H9 (cell line): ENCODE results near the gene VTA1. TPM values are rescaled to one million over a fixed set of nuclear protein-coding genes. Genes with fewer than 3 reads are reported as not detected.

ENCODE experiments used
- DNase-seq: peaks from one replicate; pipeline ENCODE4 v3.0.0-alpha.2; 2017
- H2AFZ ChIP-seq: one replicate; pipeline ENCODE4 v1.6.1; 2013; ENCODE audit warnings: mild to moderate bottlenecking, low read length, control low read depth, moderate library complexity
- H2AK5ac ChIP-seq: 2 replicates; pipeline ENCODE4 v1.6.1; 2013; ENCODE audit warnings: low read length, control low read depth, mixed read lengths; ENCODE audit not compliant: insufficient read length
- H2BK120ac ChIP-seq: one replicate; pipeline ENCODE4 v1.6.1; 2013; ENCODE audit warnings: low read depth, mild to moderate bottlenecking, low read length, control low read depth, inconsistent platforms; ENCODE audit not compliant: poor library complexity, severe bottlenecking
- H2BK12ac ChIP-seq: 2 replicates; pipeline ENCODE4 v1.6.1; 2013; ENCODE audit warnings: low read length, control low read depth, mixed read lengths, low read depth; ENCODE audit not compliant: insufficient read length
- H2BK15ac ChIP-seq: 2 replicates; pipeline ENCODE4 v1.6.1; 2013; ENCODE audit warnings: low read depth, low read length, control low read depth
- H2BK20ac ChIP-seq: one replicate; pipeline ENCODE4 v1.6.1; 2013; ENCODE audit warnings: low read depth, mild to moderate bottlenecking, low read length, control low read depth, inconsistent platforms; ENCODE audit not compliant: poor library complexity, severe bottlenecking
- H2BK5ac ChIP-seq: 2 replicates; pipeline ENCODE4 v1.6.1; 2013; ENCODE audit warnings: low read length, control low read depth, mixed read lengths; ENCODE audit not compliant: insufficient read length
- H3K14ac ChIP-seq: 2 replicates; pipeline ENCODE4 v1.6.1; 2013; ENCODE audit warnings: low read length, control low read depth; ENCODE audit not compliant: insufficient read depth
- H3K18ac ChIP-seq: 2 replicates; pipeline ENCODE4 v1.6.1; 2013; ENCODE audit warnings: low read depth, mild to moderate bottlenecking, mixed read lengths, low read length, control low read depth; ENCODE audit not compliant: insufficient read length
- H3K23ac ChIP-seq: 2 replicates; pipeline ENCODE4 v1.6.1; 2013; ENCODE audit warnings: low read length, control low read depth, mixed read lengths, low read depth; ENCODE audit not compliant: insufficient read length
- H3K23me2 ChIP-seq: 2 replicates; pipeline ENCODE4 v1.6.1; 2013; ENCODE audit warnings: low read depth, mild to moderate bottlenecking, mixed read lengths, low read length, control low read depth; ENCODE audit not compliant: insufficient read length, poor library complexity, severe bottlenecking
- H3K27ac ChIP-seq: 2 replicates; pipeline ENCODE4 v1.5.1; 2013; ENCODE audit warnings: low read length, control low read depth, mixed read lengths, low read depth; ENCODE audit not compliant: insufficient read length
- H3K27me3 ChIP-seq: 2 replicates; pipeline ENCODE4 v1.6.1; 2013; ENCODE audit warnings: low read length, control low read depth, inconsistent platforms; ENCODE audit not compliant: insufficient read depth
- H3K4ac ChIP-seq: 2 replicates; pipeline ENCODE4 v1.6.1; 2013; ENCODE audit warnings: low read depth, mild to moderate bottlenecking, control low read depth, inconsistent platforms, low read length, moderate library complexity
- H3K4me1 ChIP-seq: 2 replicates; pipeline ENCODE4 v1.6.1; 2013; ENCODE audit warnings: low read length, control low read depth, inconsistent platforms; ENCODE audit not compliant: insufficient read depth
- H3K4me2 ChIP-seq: 2 replicates; pipeline ENCODE4 v1.6.1; 2013; ENCODE audit warnings: low read length, control low read depth, mixed read lengths; ENCODE audit not compliant: insufficient read length, insufficient read depth
- H3K56ac ChIP-seq: 2 replicates; pipeline ENCODE4 v1.6.1; 2013; ENCODE audit warnings: low read depth, mild to moderate bottlenecking, mixed read lengths, low read length, control low read depth; ENCODE audit not compliant: insufficient read length
- H3K79me1 ChIP-seq: 2 replicates; pipeline ENCODE4 v1.6.1; 2013; ENCODE audit warnings: low read depth, mild to moderate bottlenecking, moderate library complexity, low read length, control low read depth, inconsistent platforms; ENCODE audit not compliant: insufficient read depth, poor library complexity, severe bottlenecking
- H3K79me2 ChIP-seq: 2 replicates; pipeline ENCODE4 v1.6.1; 2013; ENCODE audit warnings: low read length, control low read depth, inconsistent platforms; ENCODE audit not compliant: insufficient read depth
- H3K9ac ChIP-seq: 2 replicates; pipeline ENCODE4 v1.6.1; 2013; ENCODE audit warnings: low read length, control low read depth, mixed read lengths; ENCODE audit not compliant: insufficient read length; ENCODE audit errors: extremely low read depth
- H3K9me3 ChIP-seq: one replicate; pipeline ENCODE4 v1.6.1; 2013; ENCODE audit warnings: low read depth, low read length, inconsistent platforms; ENCODE audit not compliant: control insufficient read depth
- H3T11ph ChIP-seq: one replicate; pipeline ENCODE4 v1.6.1; 2013; ENCODE audit warnings: mild to moderate bottlenecking, low read length, control low read depth, inconsistent platforms
- H4K20me1 ChIP-seq: one replicate; pipeline ENCODE4 v1.6.1; 2013; ENCODE audit not compliant: control insufficient read depth, insufficient read length, insufficient read depth
- H4K5ac ChIP-seq: 2 replicates; pipeline ENCODE4 v1.6.1; 2013; ENCODE audit warnings: low read depth, mild to moderate bottlenecking, mixed read lengths, low read length, control low read depth; ENCODE audit not compliant: insufficient read length
- H4K8ac ChIP-seq: replicated peaks from 2 replicates; pipeline ENCODE4 v1.6.1; 2013; ENCODE audit warnings: low read length, control low read depth, mixed read lengths, low read depth; ENCODE audit not compliant: insufficient read length
- H4K91ac ChIP-seq: 2 replicates; pipeline ENCODE4 v1.6.1; 2013; ENCODE audit warnings: low read depth, mild to moderate bottlenecking, moderate library complexity, mixed read lengths, low read length, control low read depth; ENCODE audit not compliant: insufficient read length
- H3K27ac Mint-ChIP-seq, 3 experiments: 2 replicates in 2 of 3; 3 replicates in 1 of 3; pipeline ENCODE4 v1.8.0; 2020 to 2021; ENCODE audit warnings: mixed read lengths in 3 of 3, mild to moderate bottlenecking in 1 of 3, moderate library complexity in 1 of 3
- H3K27me3 Mint-ChIP-seq: 2 replicates; pipeline ENCODE4 v1.8.0; 2021; ENCODE audit warnings: low read depth, mild to moderate bottlenecking, moderate library complexity, mixed read lengths
- H3K36me3 Mint-ChIP-seq, 3 experiments: 2 replicates in 2 of 3; 3 replicates in 1 of 3; pipeline ENCODE4 v1.8.0; 2020 to 2021; ENCODE audit warnings: low read depth in 3 of 3, mixed read lengths in 3 of 3; ENCODE audit not compliant: insufficient read depth in 1 of 3
- H3K4me1 Mint-ChIP-seq, 2 experiments: 2 replicates each; pipeline ENCODE4 v1.8.0; 2020; ENCODE audit warnings: mixed read lengths in 2 of 2
- H3K4me3 Mint-ChIP-seq, 2 experiments: 2 replicates in 1 of 2; 3 replicates in 1 of 2; pipeline ENCODE4 v1.8.0; 2020 to 2021; ENCODE audit warnings: mild to moderate bottlenecking in 2 of 2, mixed read lengths in 2 of 2, moderate library complexity in 1 of 2
- H3K9me3 Mint-ChIP-seq, 2 experiments: 2 replicates in 1 of 2; 3 replicates in 1 of 2; pipeline ENCODE4 v1.8.0; 2020; ENCODE audit warnings: mild to moderate bottlenecking in 2 of 2, mixed read lengths in 2 of 2, moderate library complexity in 1 of 2
- CTCF ChIP-seq: fragments of 200-600 bp; sonication (generic); conservative IDR thresholded peaks from 3 replicates; pipeline ENCODE4 v1.8.0; 2021; ENCODE audit warnings: antibody characterized with exemption, mild to moderate bottlenecking
- WGBS: extraction: QIAGEN DNeasy Blood & Tissue Kit; methylation state at CpG from one replicate; pipeline ENCODE4 v1.1.7; 2013; ENCODE audit warnings: missing lambda C conversion rate, low lambda C conversion rate, mixed read lengths; ENCODE audit not compliant: insufficient read length; ENCODE audit errors: extremely low coverage; 5-methylcytosine and 5-hydroxymethylcytosine counted together
- total RNA-seq: library from RNA; stranded (reverse); gene quantifications from 2 replicates; pipeline ENCODE4 v1.2.1, GENCODE V29; 2021

Gene VTA1
- total RNA-seq, 1 experiment from 2014 or later = 63.1 TPM

GRCh38 chr6:142255785-142256184, 108.7 kb downstream of the VTA1 start:
- DNase-seq = no peak
- no peak for TF ChIP-seq CTCF
- no peaks in the 10 kb centered on the region for H3K9me3 ChIP-seq
- no peak overlapping the region for H3K9ac ChIP-seq
- H2BK20ac ChIP-seq = no peak overlapping the region
- H3K79me1 ChIP-seq = no peaks in the 10 kb centered on the region
- no peak overlapping the region for H3K23ac ChIP-seq
- no peak overlapping the region for H2AK5ac ChIP-seq
- no peaks in the 10 kb centered on the region for H4K20me1 ChIP-seq
- H4K91ac ChIP-seq = no peak overlapping the region
- H3K9me3 Mint-ChIP-seq = no peaks in the 10 kb centered on the region
- H4K5ac ChIP-seq = no peak overlapping the region
- H3K36me3 Mint-ChIP-seq = no peaks in the 10 kb centered on the region
- WGBS = no CpG with 5 or more reads among the region's 2 CpGs
- H4K8ac ChIP-seq = no peak overlapping the region
- no peak overlapping the region for H3K18ac ChIP-seq
- H3K27me3 Mint-ChIP-seq = no peaks in the 10 kb centered on the region
- no peaks in the 10 kb centered on the region for H3K4me1 Mint-ChIP-seq
- no peak overlapping the region for H3K14ac ChIP-seq
- H3K27me3 ChIP-seq = no peaks in the 10 kb centered on the region
- H3K23me2 ChIP-seq = no peaks in the 10 kb centered on the region
- H3K4me3 Mint-ChIP-seq = no peak overlapping the region
- H2BK12ac ChIP-seq = no peak overlapping the region
- no peaks in the 10 kb centered on the region for H3K4me1 ChIP-seq
- H2AFZ ChIP-seq = no peak overlapping the region
- no peak overlapping the region for H3T11ph ChIP-seq
- H2BK5ac ChIP-seq = no peak overlapping the region
- H3K4me2 ChIP-seq = no peak overlapping the region
- H3K4ac ChIP-seq = no peak overlapping the region
- no peak overlapping the region for H3K27ac ChIP-seq
- no peak overlapping the region for H2BK15ac ChIP-seq
- no peak overlapping the region for H2BK120ac ChIP-seq
- H3K56ac ChIP-seq = no peak overlapping the region
- H3K79me2 ChIP-seq = no peaks in the 10 kb centered on the region
- no peak overlapping the region for H3K27ac Mint-ChIP-seq
